OCI-LY3 (cell line): ENCODE measurements around the gene GUCY1B1.

Experiments used
- H2AFZ ChIP-seq: fragments of 200-600, 300-600 bp; shearing (Covaris generic); 2 replicates; pipeline ENCODE4 v1.6.0; 2014; ENCODE audit warnings: antibody characterized with exemption, low read depth, low read length
- H3K27ac ChIP-seq: fragments of 200-600, 300-600 bp; sonication (generic); 2 replicates; pipeline ENCODE4 v1.5.1; 2014; ENCODE audit warnings: mild to moderate bottlenecking, low read length, moderate library complexity, mixed read lengths
- H3K27me3 ChIP-seq: fragments of 200-600, 300-600 bp; sonication (generic); 2 replicates; pipeline ENCODE4 v1.6.1; 2014; ENCODE audit warnings: low read depth, low read length, mixed read lengths
- H3K36me3 ChIP-seq: fragments of 200-600, 300-600 bp; sonication (generic); replicated peaks from 2 replicates; pipeline ENCODE3; 2014; ENCODE audit warnings: low read depth, low read length, mixed read lengths
- H3K4me1 ChIP-seq: fragments of 300-600, 200-600 bp; sonication (generic); 2 replicates; pipeline ENCODE4 v1.6.1; 2014; ENCODE audit warnings: low read length, mixed read lengths
- H3K4me2 ChIP-seq: fragments of 200-600, 300-600 bp; sonication (generic); 2 replicates; pipeline ENCODE4 v1.6.1; 2014; ENCODE audit warnings: low read length, mixed read lengths
- H3K4me3 ChIP-seq: fragments of 300-600, 200-600 bp; sonication (generic); 2 replicates; pipeline ENCODE4 v1.5.1; 2014; ENCODE audit warnings: antibody characterized with exemption, mild to moderate bottlenecking, low read length, moderate library complexity
- H3K79me2 ChIP-seq: fragments of 300-600, 200-600 bp; shearing (Covaris generic); 2 replicates; pipeline ENCODE4 v1.6.1; 2014; ENCODE audit warnings: mild to moderate bottlenecking, low read length, mixed read lengths
- H3K9ac ChIP-seq: fragments of 300-600, 200-600 bp; shearing (Covaris generic); 2 replicates; pipeline ENCODE4 v1.6.0; 2014; ENCODE audit warnings: mild to moderate bottlenecking, low read length, moderate library complexity
- H3K9me3 ChIP-seq: fragments of 200-600, 300-600 bp; shearing (Covaris generic); 2 replicates; pipeline ENCODE4 v1.6.1; 2014; ENCODE audit warnings: low read length, mixed read lengths; ENCODE audit not compliant: insufficient read depth
- H4K20me1 ChIP-seq: fragments of 200-600, 300-600 bp; sonication (generic); 2 replicates; pipeline ENCODE4 v1.6.1; 2016; ENCODE audit warnings: low read length, mixed read lengths; ENCODE audit not compliant: insufficient read depth
- CTCF ChIP-seq: fragments of 200-600, 300-600 bp; sonication (generic); IDR thresholded peaks from 2 replicates; pipeline ENCODE4 v1.5.1; 2014; ENCODE audit warnings: antibody characterized with exemption, low read length, low read depth
- EZH2phosphoT487 ChIP-seq: fragments of 200-600 bp; shearing (Covaris generic); IDR thresholded peaks from 2 replicates; pipeline ENCODE4 v1.6.1; 2018; ENCODE audit warnings: antibody characterized with exemption, mixed run types, low read depth

GUCY1B1 gene

GRCh38 chr4:155800685-155801343 lies 42.0 kb downstream of the GUCY1B1 start:
- Histone ChIP-seq H3K4me3 (no peak overlapping the region), H2AFZ (no peak overlapping the region), H3K36me3 (no peaks in the 10 kb centered on the region), H3K4me2 (no peak overlapping the region), H3K27ac (no peak overlapping the region), H3K9me3 (no peaks in the 10 kb centered on the region), H3K9ac (no peak overlapping the region), H3K4me1 (no peaks in the 10 kb centered on the region), H3K79me2 (no peaks in the 10 kb centered on the region), H4K20me1 (no peaks in the 10 kb centered on the region), H3K27me3 (no peaks in the 10 kb centered on the region)
- TF ChIP-seq EZH2phosphoT487, result no peak
- no peak for TF ChIP-seq CTCF

GRCh38 chr4:155802190-155802959 lies 43.6 kb downstream of the GUCY1B1 start:
- Histone ChIP-seq H3K36me3 (no peaks in the 10 kb centered on the region), H3K4me2 (no peak overlapping the region), H3K27ac (no peak overlapping the region), H3K9me3 (no peaks in the 10 kb centered on the region), H3K9ac (no peak overlapping the region), H4K20me1 (no peaks in the 10 kb centered on the region), H2AFZ (no peak overlapping the region), H3K4me3 (no peak overlapping the region), H3K79me2 (no peaks in the 10 kb centered on the region), H3K27me3 (no peaks in the 10 kb centered on the region), H3K4me1 (no peaks in the 10 kb centered on the region)
- no peak for TF ChIP-seq EZH2phosphoT487
- TF ChIP-seq CTCF, result no peak

- H3K4me1 ChIP-seq, result no peaks in the 10 kb centered on the region
- no peaks in the 10 kb centered on the region for H3K36me3 ChIP-seq
- H4K20me1 ChIP-seq, result no peaks in the 10 kb centered on the region
- no peak overlapping the region for H3K9ac ChIP-seq
- no peak overlapping the region for H3K27ac ChIP-seq
- H2AFZ ChIP-seq, result no peak overlapping the region
- no peak for TF ChIP-seq CTCF
- TF ChIP-seq EZH2phosphoT487, result no peak
- H3K4me3 ChIP-seq, result no peak overlapping the region
- no peaks in the 10 kb centered on the region for H3K79me2 ChIP-seq
- H3K27me3 ChIP-seq, result no peaks in the 10 kb centered on the region
- H3K4me2 ChIP-seq, result no peak overlapping the region
- H3K9me3 ChIP-seq, result no peaks in the 10 kb centered on the region
Measured at GRCh38 chr4:155805016-155805415, 46.2 kb downstream of the GUCY1B1 start.

- H3K4me3 ChIP-seq, result no peak overlapping the region
- TF ChIP-seq EZH2phosphoT487 (no peak), CTCF (no peak)
- no peak overlapping the region for H2AFZ ChIP-seq
- H3K79me2 ChIP-seq, result no peaks in the 10 kb centered on the region
- no peak overlapping the region for H3K9ac ChIP-seq
- H3K36me3 ChIP-seq, result no peaks in the 10 kb centered on the region
- no peaks in the 10 kb centered on the region for H3K27me3 ChIP-seq
- no peak overlapping the region for H3K27ac ChIP-seq
- H4K20me1 ChIP-seq, result no peaks in the 10 kb centered on the region
- H3K9me3 ChIP-seq, result peaks cover 4% of the 10 kb centered on the region
- no peak overlapping the region for H3K4me2 ChIP-seq
- H3K4me1 ChIP-seq, result no peaks in the 10 kb centered on the region
Measured at GRCh38 chr4:155807021-155807420, 48.2 kb downstream of the GUCY1B1 start.
